ENCODE data around the gene DDX6. TPM values are rescaled to one million over a fixed set of nuclear protein-coding genes. Genes with fewer than 3 reads are reported as not detected.

Gene DDX6
- total and polyA plus RNA-seq, 9 of the 15 experiments (the other 6 are each of a cell fraction or from before 2014, with no cell fraction given) = 10.0 to 102 (median 58.2) TPM

- TF ChIP-seq RBM22 (IDR thresholded peaks at IDR 0.05; ENCODE audit: low read depth, low read length, poor library complexity, severe bottlenecking) = peak; percentile 15
- TF ChIP-seq KHSRP (IDR thresholded peaks at IDR 0.05) = no peak
- TF ChIP-seq ZNF76 (CRISPR knock-in tag; IDR thresholded peaks at IDR 0.05; ENCODE audit: borderline replicate concordance) = no peak
- no peak for TF ChIP-seq ZNF764 (CRISPR knock-in tag; IDR thresholded peaks at IDR 0.05; ENCODE audit: low read depth)
- no peak for TF ChIP-seq SP1 (CRISPR knock-in tag; IDR thresholded peaks at IDR 0.05)
- no peak for TF ChIP-seq STAT6 (CRISPR knock-in tag; IDR thresholded peaks at IDR 0.05)
- TF ChIP-seq ZNF655 (CRISPR knock-in tag; IDR thresholded peaks at IDR 0.05) = no peak
- no peak for TF ChIP-seq ELK3 (CRISPR knock-in tag; IDR thresholded peaks at IDR 0.05)
- no peak for TF ChIP-seq E2F5 (CRISPR knock-in tag; IDR thresholded peaks at IDR 0.05)
- no peak for TF ChIP-seq ZEB2 (IDR thresholded peaks at IDR 0.05)
- no peak for TF ChIP-seq ZNF778 (CRISPR knock-in tag; IDR thresholded peaks at IDR 0.05)
- TF ChIP-seq ZBTB26 (CRISPR knock-in tag; IDR thresholded peaks at IDR 0.05) = 0 out of 2 replicates have a peak, but pooled peaks have one; percentile 23
- TF ChIP-seq ESRRA (IDR thresholded peaks at IDR 0.05; ENCODE audit: borderline replicate concordance, low read depth) = no peak; the same call in 1 of the 2 replicates
- TF ChIP-seq RFX1 (IDR thresholded peaks at IDR 0.05) = no peak
- TF ChIP-seq CCAR2 (IDR thresholded peaks at IDR 0.05; ENCODE audit: low read depth, low read length) = no peak
- no peak for TF ChIP-seq GATA2 (CRISPR knock-in tag; IDR thresholded peaks at IDR 0.05)
- TF ChIP-seq EHMT2 (IDR thresholded peaks at IDR 0.05) = no peak
- no peak; the same call in 1 of the 2 replicates for TF ChIP-seq IRF2 (CRISPR knock-in tag; IDR thresholded peaks at IDR 0.05)
- 0 out of 2 replicates have a peak, but pooled peaks have one; percentile 30 for TF ChIP-seq ZC3H11A (IDR thresholded peaks at IDR 0.05; ENCODE audit: low read depth, low read length)
- TF ChIP-seq ZBTB9 (CRISPR knock-in tag; IDR thresholded peaks at IDR 0.05) = peak; percentile 38; the same call in 1 of the 2 replicates
These were observed at the start of gene DDX6 (continued) for GRCh38 chr11:118791111-118791960.

All from K562 (cell line).